ENCODE measurements around the gene GID8. TPM values are rescaled to one million over a fixed set of nuclear protein-coding genes. Genes with fewer than 3 reads are reported as not detected.

The GID8 gene
- total and polyA plus RNA-seq, 2 of the 4 experiments (the other 2 are of a cell fraction): 21.5 to 33.9 TPM

DNA sequence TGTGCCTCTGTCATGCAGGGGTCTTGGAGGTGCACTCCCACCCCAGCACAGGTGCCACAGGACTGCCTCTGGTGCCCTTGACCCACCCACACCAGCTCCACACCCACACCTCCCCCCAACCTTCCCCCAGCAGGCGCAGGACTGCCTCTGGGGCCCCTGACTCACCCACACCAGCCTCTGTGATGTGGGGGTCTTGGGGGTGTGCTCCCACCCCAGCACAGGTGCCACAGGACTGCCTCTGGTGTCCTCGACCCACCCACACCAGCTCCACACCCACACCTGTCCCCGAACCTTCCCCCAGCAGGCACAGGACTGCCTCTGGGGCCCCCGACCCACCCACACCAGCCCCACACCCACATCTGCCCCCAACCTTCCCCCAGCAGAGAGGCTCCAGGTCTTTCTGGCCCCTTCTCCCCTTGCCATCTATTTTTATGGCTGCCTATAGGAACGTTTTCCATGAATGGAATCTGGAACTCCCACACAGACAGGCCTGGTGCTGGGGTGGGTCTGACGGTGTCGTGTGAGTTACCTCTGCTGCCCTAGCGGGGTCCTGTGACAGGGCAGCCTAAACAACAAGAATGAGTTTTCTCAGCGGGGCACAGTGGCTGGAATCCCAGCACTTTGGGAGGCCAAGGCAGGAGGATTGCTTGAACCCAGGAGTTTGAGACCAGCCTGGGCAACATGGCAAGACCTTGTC is 38.0 kb downstream of the GID8 start:
- H3K9me3 ChIP-seq (ENCODE audit: control insufficient read depth, insufficient read depth, low read length): no peaks in the 10 kb centered on the region
- ChIA-PET CTCF (no interaction called here), POLR2A (ENCODE audit: unreplicated experiment) (no interaction called here)
- no peaks in the 10 kb centered on the region for H3K9me1 ChIP-seq (ENCODE audit: insufficient read depth, low read length)
- H3K4me3 ChIP-seq (ENCODE audit: insufficient read depth, low read depth, low read length): no peak overlapping the region
- WGBS, 2 experiments (ENCODE audit: extremely low coverage in 2 of 2, insufficient read length in 1 of 2): no CpG with 5 or more reads among the region's 9 CpGs
- H2AK5ac ChIP-seq (ENCODE audit: low read depth, low read length): no peak overlapping the region
- no peak for DNase-seq
- H2BK15ac ChIP-seq (ENCODE audit: low read depth, low read length): no peak overlapping the region
- no peak overlapping the region for H2AFZ ChIP-seq (replicated peaks; ENCODE audit: low read length, poor library complexity)
- no peak overlapping the region for H3K14ac ChIP-seq (replicated peaks; ENCODE audit: low read depth, low read length)
- dilution Hi-C loops (cut with HindIII; ENCODE audit: low sequenced_read_pairs, unreplicated experiment): no loop called here
- H4K8ac ChIP-seq (ENCODE audit: low read depth in 2 of 2, low read length in 2 of 2): no peak overlapping the region
- H4K20me1 ChIP-seq (ENCODE audit: insufficient read depth, low read length): no peaks in the 10 kb centered on the region
- H3K18ac ChIP-seq (ENCODE audit: low read depth, low read length): no peak overlapping the region
- in situ Hi-C loops (cut with MboI; ENCODE audit: low sequenced_read_pairs): no loop called here
- H3K27ac ChIP-seq (ENCODE audit: insufficient read depth, low read length): no peak overlapping the region
- H3K36me3 ChIP-seq (ENCODE audit: control insufficient read depth, insufficient read depth, low read length): no peaks in the 10 kb centered on the region
- no peak overlapping the region for H2BK120ac ChIP-seq (ENCODE audit: low read depth, low read length)
- intact Hi-C loops (cut with micrococcal nuclease): no loop called here
- TF ChIP-seq, protein P1, sequence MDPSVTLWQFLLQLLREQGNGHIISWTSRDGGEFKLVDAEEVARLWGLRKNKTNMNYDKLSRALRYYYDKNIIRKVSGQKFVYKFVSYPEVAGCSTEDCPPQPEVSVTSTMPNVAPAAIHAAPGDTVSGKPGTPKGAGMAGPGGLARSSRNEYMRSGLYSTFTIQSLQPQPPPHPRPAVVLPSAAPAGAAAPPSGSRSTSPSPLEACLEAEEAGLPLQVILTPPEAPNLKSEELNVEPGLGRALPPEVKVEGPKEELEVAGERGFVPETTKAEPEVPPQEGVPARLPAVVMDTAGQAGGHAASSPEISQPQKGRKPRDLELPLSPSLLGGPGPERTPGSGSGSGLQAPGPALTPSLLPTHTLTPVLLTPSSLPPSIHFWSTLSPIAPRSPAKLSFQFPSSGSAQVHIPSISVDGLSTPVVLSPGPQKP (IDR thresholded peaks at IDR 0.05; ENCODE audit: borderline replicate concordance, low read depth, low read length): no peak
- no peak for TF ChIP-seq MXI1 (IDR thresholded peaks at IDR 0.05; ENCODE audit: borderline replicate concordance, low read depth, low read length)
- TF ChIP-seq MAFK (IDR thresholded peaks at IDR 0.05; ENCODE audit: low read depth, low read length): no peak
- no peak for TF ChIP-seq RCOR1 (IDR thresholded peaks at IDR 0.05; ENCODE audit: insufficient replicate concordance, low read length)
- TF ChIP-seq CHD1 (IDR thresholded peaks at IDR 0.05; ENCODE audit: low read depth, low read length): no peak
- TF ChIP-seq POLR2A (IDR thresholded peaks at IDR 0.05; ENCODE audit: low read depth, low read length): no peak
- no peak for TF ChIP-seq BHLHE40 (IDR thresholded peaks at IDR 0.05; ENCODE audit: low read depth, low read length)
- TF ChIP-seq, protein P2, sequence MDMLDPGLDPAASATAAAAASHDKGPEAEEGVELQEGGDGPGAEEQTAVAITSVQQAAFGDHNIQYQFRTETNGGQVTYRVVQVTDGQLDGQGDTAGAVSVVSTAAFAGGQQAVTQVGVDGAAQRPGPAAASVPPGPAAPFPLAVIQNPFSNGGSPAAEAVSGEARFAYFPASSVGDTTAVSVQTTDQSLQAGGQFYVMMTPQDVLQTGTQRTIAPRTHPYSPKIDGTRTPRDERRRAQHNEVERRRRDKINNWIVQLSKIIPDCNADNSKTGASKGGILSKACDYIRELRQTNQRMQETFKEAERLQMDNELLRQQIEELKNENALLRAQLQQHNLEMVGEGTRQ (IDR thresholded peaks at IDR 0.05; ENCODE audit: low read depth, low read length): no peak
- no peak for TF ChIP-seq FOS (IDR thresholded peaks at IDR 0.05; ENCODE audit: low read depth, low read length)
- no peak for TF ChIP-seq RFX5 (IDR thresholded peaks at IDR 0.05; ENCODE audit: low read depth, low read length)
- no peak overlapping the region for H2AK9ac ChIP-seq (replicated peaks; ENCODE audit: low read depth, low read length, poor library complexity)
- no peak overlapping the region for H4K91ac ChIP-seq (ENCODE audit: insufficient read depth, low read depth, low read length)
- H3K9ac ChIP-seq (ENCODE audit: low read depth, low read length): no peak overlapping the region
- H3K56ac ChIP-seq (ENCODE audit: extremely low read depth, insufficient read depth, low read length): no peak overlapping the region
- no peak overlapping the region for H2BK5ac ChIP-seq (ENCODE audit: low read depth, low read length, poor library complexity, severe bottlenecking)
- H3K4ac ChIP-seq (ENCODE audit: low read depth, low read length): no peak overlapping the region
- no peak overlapping the region for H3K23ac ChIP-seq (ENCODE audit: low read depth, low read length)
- H3K4me1 ChIP-seq (ENCODE audit: control insufficient read depth, insufficient read depth, low read length): no peaks in the 10 kb centered on the region
- no peak overlapping the region for H3K4me2 ChIP-seq (ENCODE audit: low read depth, low read length)
- H3K27me3 ChIP-seq (ENCODE audit: control insufficient read depth, insufficient read depth, low read length): peaks cover 73% of the 10 kb centered on the region
- no peaks in the 10 kb centered on the region for H3K79me1 ChIP-seq (ENCODE audit: low read depth in 1 of 2, low read length in 2 of 2)
- no peak overlapping the region for H4K5ac ChIP-seq (ENCODE audit: low read depth, low read length)
- ATAC-seq (ENCODE audit: low read depth): no peak
- no TSS peak for BruUV-seq (replicated peaks)
- no peak overlapping the region for H2BK20ac ChIP-seq (ENCODE audit: low read depth, low read length)

All from IMR-90 (cell line).